Tibial nerve (tissue), 4 donors: ENCODE results near the gene GPC5.
"Not testable (repeated sequence)": the region's sequence is repeated elsewhere in the genome, so short reads cannot be mapped to it uniquely, and the experiment has no call there.

Experiments used
- CTCF ChIP-seq, 5 experiments: fragments of 200-600 bp in 3 of 5; fragments of 450-650 bp in 2 of 5; sonication (generic) in 3 of 5; IDR thresholded peaks; one replicate each; pipeline ENCODE4 v1.5.1; 2016 to 2019; ENCODE audit warnings: antibody characterized with exemption in 5 of 5, mild to moderate bottlenecking in 3 of 5, moderate library complexity in 2 of 5
- EP300 ChIP-seq, 2 donors: sonication (generic); formaldehyde crosslinking; IDR thresholded peaks; one replicate each; pipeline ENCODE4 v1.6.1; 2017; ENCODE audit warnings: antibody characterized with exemption in 2 of 2, mild to moderate bottlenecking in 1 of 2
- POLR2A ChIP-seq, 2 donors: fragments of 450-650 bp; IDR thresholded peaks; one replicate each; pipeline ENCODE4 v1.6.1; 2017; ENCODE audit warnings: antibody characterized with exemption in 2 of 2, mild to moderate bottlenecking in 2 of 2, moderate library complexity in 2 of 2

- TF ChIP-seq CTCF, POLR2A, EP300 (IDR thresholded peaks at IDR 0.05): not testable (repeated sequence)
Measured at GRCh38 chr13:92518622-92519021, 1120.2 kb downstream of the GPC5 start.
